AG04450 (cell line): ENCODE measurements around the gene OAT. TPM values are rescaled to one million over a fixed set of nuclear protein-coding genes. Genes with fewer than 3 reads are reported as not detected.

Experiments
- CTCF ChIA-PET: fragments of 300-600, 350-600 bp; formaldehyde crosslinking; extraction: SDS; loops from one replicate; lab custom pipeline; 2022; ENCODE audit warnings: antibody characterized with exemption, inconsistent platforms; lab: Charles Lee
- POLR2A ChIA-PET: fragments of 350-600 bp; formaldehyde crosslinking; extraction: SDS; loops from one replicate; lab custom pipeline; 2021; ENCODE audit warnings: antibody characterized with exemption, inconsistent platforms; lab: Yijun Ruan, JAX
- DNase-seq: peaks from one replicate; pipeline ENCODE4 v3.0.0-alpha.2; 2011; ENCODE audit warnings: low read depth, low spot score
- H3K27ac ChIP-seq: one replicate; pipeline ENCODE4 v1.5.1; 2012; ENCODE audit warnings: low read depth, low read length, control low read depth
- H3K27me3 ChIP-seq: one replicate; pipeline ENCODE4 v1.6.0; 2012; ENCODE audit warnings: low read length; ENCODE audit not compliant: control insufficient read depth, insufficient read depth
- H3K4me3 ChIP-seq: 2 replicates; pipeline ENCODE4 v1.5.1; 2011; ENCODE audit warnings: mild to moderate bottlenecking, low read depth, low read length, control low read depth
- H3K9me3 ChIP-seq: 2 replicates; pipeline ENCODE4 v1.5.1; 2012; ENCODE audit warnings: low read length; ENCODE audit not compliant: control insufficient read depth, insufficient read depth
- polyA plus RNA-seq: library from polyadenylated mRNA; depleted of rRNA; stranded (reverse); fragments of >200 nt; gene quantifications from 2 replicates; pipeline ENCODE4 v1.2.3, GENCODE V29; 2011
- TF ChIP-seq, protein P1 (sequence below): IDR thresholded peaks from 2 replicates; pipeline ENCODE4 v1.5.1; 2011; ENCODE audit warnings: low read depth, low read length, control low read depth, inconsistent platforms

Gene OAT
- polyA plus RNA-seq, 1 experiment, result 182 TPM

GRCh38 chr10:124416733-124417132 is 2.0 kb downstream of the OAT start:
- CTCF ChIA-PET, result interaction anchor here (0.6 to 6.3 kb wide), 6 partner anchors 9 to 422 kb away, joined by 3 to 78 read pairs (median 6); no protein-coding TSS in a partner anchor
- H3K27ac ChIP-seq, result no peak overlapping the region

DNA sequence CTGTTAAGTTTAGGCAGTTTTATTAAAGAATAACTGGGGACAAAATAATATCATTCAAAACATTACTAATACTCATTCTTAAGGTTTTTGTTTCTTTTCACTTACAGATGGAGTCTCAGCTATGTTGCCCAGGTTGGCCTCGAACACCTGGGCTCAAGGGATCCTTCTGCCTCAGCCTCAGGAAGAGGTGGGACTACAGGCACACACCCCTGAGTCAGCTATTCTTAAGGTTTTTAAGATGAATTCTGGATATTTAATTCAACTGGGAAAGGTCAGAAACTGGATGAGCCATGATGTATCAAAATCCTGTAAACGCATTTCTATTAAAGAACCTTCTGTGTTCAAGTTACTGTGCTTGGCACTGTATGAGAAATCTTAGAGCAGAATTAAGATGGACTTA is 3.5 kb downstream of the OAT start:
- Histone ChIP-seq H3K27me3 (no peaks in the 10 kb centered on the region), H3K4me3 (no peak overlapping the region), H3K9me3 (no peaks in the 10 kb centered on the region), H3K27ac (no peak overlapping the region)
- ChIA-PET CTCF (interaction anchor here (1.1 to 6.3 kb wide), 5 partner anchors 11 to 421 kb away, joined by 3 to 78 read pairs (median 4); no protein-coding TSS in a partner anchor), POLR2A (no interaction called here)
- no peak for DNase-seq
- TF ChIP-seq, protein P1, sequence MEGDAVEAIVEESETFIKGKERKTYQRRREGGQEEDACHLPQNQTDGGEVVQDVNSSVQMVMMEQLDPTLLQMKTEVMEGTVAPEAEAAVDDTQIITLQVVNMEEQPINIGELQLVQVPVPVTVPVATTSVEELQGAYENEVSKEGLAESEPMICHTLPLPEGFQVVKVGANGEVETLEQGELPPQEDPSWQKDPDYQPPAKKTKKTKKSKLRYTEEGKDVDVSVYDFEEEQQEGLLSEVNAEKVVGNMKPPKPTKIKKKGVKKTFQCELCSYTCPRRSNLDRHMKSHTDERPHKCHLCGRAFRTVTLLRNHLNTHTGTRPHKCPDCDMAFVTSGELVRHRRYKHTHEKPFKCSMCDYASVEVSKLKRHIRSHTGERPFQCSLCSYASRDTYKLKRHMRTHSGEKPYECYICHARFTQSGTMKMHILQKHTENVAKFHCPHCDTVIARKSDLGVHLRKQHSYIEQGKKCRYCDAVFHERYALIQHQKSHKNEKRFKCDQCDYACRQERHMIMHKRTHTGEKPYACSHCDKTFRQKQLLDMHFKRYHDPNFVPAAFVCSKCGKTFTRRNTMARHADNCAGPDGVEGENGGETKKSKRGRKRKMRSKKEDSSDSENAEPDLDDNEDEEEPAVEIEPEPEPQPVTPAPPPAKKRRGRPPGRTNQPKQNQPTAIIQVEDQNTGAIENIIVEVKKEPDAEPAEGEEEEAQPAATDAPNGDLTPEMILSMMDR, result no peak

More at GRCh38 chr10:124416733-124417132, 2.0 kb downstream of the OAT start:
- no peaks in the 10 kb centered on the region for H3K9me3 ChIP-seq
- POLR2A ChIA-PET, result interaction anchor here (0.6 kb wide), 1 partner anchor 1278 kb away, joined by 4 read pairs; no protein-coding TSS in a partner anchor
- no peak overlapping the region; the same call in 1 of the 2 replicates for H3K4me3 ChIP-seq
- H3K27me3 ChIP-seq, result peaks cover 8% of the 10 kb centered on the region
- DNase-seq, result no peak
- TF ChIP-seq, protein P1, result no peak

- ChIA-PET POLR2A (interaction anchor here (0.6 kb wide), 2 partner anchors 53 to 399 kb away, joined by 4 read pairs; no protein-coding TSS in a partner anchor), CTCF (interaction anchor here (1.0 to 6.3 kb wide), 4 partner anchors 10 to 420 kb away, joined by 3 to 78 read pairs (median 8); no protein-coding TSS in a partner anchor)
- Histone ChIP-seq H3K4me3 (no peak overlapping the region), H3K27ac (no peak overlapping the region), H3K27me3 (no peaks in the 10 kb centered on the region), H3K9me3 (no peaks in the 10 kb centered on the region)
- no peak for DNase-seq
- TF ChIP-seq, protein P1, result no peak
Observed at GRCh38 chr10:124414076-124414475, 4.6 kb downstream of the OAT start.

DNA sequence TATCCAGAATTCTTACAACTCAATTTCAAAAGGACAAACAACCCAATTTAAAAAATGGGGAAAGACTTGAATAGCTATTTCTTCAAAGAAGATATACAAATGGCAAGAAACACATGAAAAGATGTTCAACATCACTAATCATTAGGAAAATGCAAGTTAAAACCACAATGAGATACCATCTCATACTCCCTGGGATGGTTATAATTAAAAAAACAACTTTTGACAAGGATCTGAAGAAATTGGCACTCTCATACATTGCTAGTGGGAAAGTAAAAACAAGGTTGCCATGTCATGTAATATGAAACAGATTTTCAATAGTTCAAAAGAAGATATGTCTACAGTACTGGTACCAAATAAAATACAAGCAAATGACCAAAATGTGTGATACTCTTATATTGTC is 9.0 kb downstream of the OAT start:
- H3K9me3 ChIP-seq, result no peaks in the 10 kb centered on the region
- DNase-seq, result no peak
- no peaks in the 10 kb centered on the region for H3K27me3 ChIP-seq
- ChIA-PET POLR2A (no interaction called here), CTCF (interaction anchor here (0.5 to 1.0 kb wide), 5 partner anchors 20 to 827 kb away, joined by 3 to 5 read pairs (median 3); no protein-coding TSS in a partner anchor)
- TF ChIP-seq, protein P1, result no peak
- no peak overlapping the region for H3K4me3 ChIP-seq
- H3K27ac ChIP-seq, result no peak overlapping the region

DNA sequence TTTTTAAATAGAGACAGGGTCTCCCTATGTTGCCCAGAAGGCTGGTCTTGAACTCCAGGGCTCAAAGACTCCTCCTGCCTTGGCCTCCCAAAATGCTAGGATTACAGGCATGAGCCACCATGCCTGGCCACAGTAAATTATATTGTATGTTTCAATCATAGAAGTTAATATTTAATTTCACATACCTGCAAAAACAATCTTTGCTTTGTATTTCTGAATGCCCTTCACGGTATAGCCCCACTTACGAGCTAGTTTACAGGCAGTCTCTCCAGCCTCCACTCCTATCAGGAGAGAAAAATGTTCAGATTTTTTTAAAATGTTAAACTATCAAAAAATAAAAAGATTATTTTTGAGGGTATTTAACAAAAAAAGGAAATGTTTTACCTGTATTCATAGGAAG is 10.4 kb downstream of the OAT start:
- TF ChIP-seq, protein P1, result no peak
- ChIA-PET POLR2A (no interaction called here), CTCF (interaction anchor here (1.0 to 1.5 kb wide), 2 partner anchors 19 to 414 kb away, joined by 4 to 5 read pairs; no protein-coding TSS in a partner anchor)
- Histone ChIP-seq H3K4me3 (no peak overlapping the region), H3K27me3 (no peaks in the 10 kb centered on the region), H3K27ac (no peak overlapping the region), H3K9me3 (no peaks in the 10 kb centered on the region)
- no peak for DNase-seq
